NCI-H526 (cell line): ENCODE results near the gene BSPRY.
A peak's percentile ranks its signal among the peaks of the same experiment; 100 is the strongest.
"Not testable (repeated sequence)": the region's sequence is repeated elsewhere in the genome, so short reads cannot be mapped to it uniquely, and the experiment has no call there.

Source experiments
- DNase-seq, 2 experiments: peaks; one replicate each; lab custom pipeline; 2025; lab: John Stamatoyannopoulos, UW

The BSPRY gene

GRCh38 chr9:113370806-113371325, 21.5 kb downstream of the BSPRY start:
- no peak for DNase-seq

- DNase-seq: no peak
Measured at GRCh38 chr9:113372059-113372458, 22.7 kb downstream of the BSPRY start.

- DNase-seq: no peak
Measured at GRCh38 chr9:113373256-113373655, 23.9 kb downstream of the BSPRY start.

- DNase-seq: no peak
Measured at GRCh38 chr9:113373676-113374392, 24.5 kb downstream of the BSPRY start.

DNA sequence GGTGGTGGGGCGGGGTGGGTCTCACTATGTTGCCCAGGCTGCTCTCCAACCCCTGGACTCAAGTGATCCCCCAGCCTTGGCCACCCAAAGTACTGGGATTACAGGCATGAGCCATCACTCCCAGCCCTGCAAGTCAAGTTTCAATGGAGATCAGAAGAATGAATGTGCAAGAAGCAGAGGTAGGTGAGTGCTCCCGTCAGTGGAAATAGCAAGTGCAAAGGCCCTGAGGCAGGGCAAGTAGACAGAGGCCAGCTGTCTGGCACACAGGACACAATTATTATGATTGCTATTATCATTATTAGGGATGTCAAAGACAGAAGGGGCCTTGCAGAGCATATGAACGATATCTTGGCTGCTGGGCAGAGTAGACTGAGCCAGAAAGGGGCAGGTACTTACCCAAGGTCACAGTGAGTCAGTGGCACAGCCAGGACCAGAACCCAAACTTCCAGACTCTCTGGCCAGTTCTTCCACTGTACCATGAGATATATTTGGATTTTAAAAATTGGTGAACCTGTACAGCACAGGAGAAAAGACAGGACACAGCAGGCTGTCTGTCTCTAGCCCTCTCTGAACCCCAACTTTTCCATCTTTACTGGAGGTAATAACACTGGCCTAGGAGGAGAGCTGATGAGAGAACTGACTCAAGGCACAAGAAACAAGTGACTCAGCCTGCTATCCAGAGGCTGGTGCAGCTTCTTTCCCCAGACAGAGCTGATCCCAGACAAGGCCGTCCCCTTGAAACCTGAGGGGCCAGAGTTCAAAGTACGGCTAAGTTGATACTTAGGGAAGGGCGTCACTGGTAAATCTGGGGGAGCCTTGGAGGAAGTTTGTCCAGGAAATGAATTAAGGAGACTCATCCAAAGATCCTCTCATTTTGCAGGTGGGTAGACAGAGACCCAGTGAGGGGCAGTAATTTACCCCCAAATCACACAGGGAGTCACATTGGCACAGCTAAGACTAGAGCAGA, 26.0 kb downstream of the BSPRY start:
- no peak for DNase-seq

DNA sequence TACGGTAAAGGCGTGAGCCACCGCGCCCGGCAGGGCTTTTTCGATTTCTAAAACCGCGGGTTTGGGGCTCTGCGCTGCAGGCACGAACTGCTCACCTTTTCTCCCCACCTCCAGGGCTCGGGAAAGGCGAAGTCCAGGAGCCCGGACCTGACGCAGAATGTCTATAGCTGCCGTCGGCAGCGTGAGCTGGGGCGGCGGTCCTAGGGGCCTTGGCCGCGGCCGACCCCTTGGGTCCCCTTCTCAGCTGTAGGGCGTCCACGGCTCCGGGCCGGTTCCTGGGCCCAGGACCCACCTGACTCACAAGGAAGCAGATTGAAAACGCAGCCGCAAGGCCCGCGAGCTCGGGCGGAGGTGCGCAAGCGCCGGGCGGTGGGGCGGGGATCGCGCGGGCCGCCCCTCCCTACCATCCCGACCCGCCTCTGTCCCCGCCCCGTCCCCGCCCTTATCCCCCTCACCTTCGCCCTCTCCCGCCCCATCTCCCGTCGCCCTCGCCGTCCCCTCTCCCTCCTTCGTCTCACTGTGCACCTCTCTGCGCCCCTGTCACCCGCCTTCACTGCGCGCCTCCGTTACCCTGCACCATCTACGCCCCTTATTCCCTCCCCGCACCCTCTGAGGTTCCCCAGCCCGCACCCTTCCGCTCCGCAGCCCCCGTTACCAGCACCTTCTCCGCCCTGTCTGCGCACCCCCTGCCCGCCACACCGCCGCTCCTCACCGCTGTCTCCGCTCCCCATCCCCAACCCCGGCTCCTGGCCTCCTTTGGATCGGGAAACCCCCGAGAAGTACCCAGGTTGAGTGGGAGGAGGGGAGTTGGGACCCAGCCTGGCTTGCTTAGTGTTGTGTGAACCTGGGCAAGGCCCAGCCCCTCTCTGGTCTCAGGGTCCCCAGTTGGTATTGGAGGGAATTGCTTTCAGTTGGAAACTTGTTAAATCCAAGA, 27.6 kb downstream of the BSPRY start, which contains the start of gene HDHD3:
TSS of gene HDHD3 (minus strand) at position 353 of the 934 bp plus-strand sequence. CDS start 2,632 bp downstream, outside the sequence.
- DNase-seq: peak; percentile 8 to 82

DNA sequence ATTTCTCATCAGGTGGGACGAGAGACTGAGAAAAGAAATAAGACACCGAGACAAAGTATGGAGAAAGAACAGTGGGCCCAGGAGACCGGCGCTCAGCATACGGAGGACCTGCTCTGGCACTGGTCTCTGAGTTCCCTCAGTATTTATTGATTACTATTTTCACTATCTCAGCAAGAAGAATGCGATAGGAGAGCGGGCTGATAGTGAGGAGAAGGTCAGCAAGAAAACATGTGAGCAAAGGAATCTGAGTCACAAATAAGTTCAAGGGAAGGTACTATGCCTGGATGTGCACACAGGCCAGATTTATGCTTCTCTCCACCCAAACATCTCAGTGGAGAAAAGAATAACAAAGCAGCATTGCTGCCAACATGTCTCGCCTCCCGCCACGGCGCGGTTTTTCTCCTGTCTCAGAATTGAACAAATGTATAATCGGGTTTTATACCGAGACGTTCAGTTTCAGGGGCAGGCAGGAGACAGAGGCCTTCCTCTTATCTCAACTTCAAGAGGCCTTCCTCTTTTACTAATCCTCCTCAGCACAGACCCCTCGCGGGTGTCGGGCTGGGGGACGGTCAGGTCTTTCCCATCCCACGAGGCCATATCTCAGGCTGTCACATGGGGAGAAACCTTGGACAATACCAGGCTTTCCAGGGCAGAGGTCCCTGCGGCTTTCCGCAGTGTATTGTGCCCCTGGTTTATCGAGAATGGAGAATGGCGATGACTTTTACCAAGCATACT, 29.9 kb downstream of the BSPRY start:
- DNase-seq: not testable (repeated sequence)

DNA sequence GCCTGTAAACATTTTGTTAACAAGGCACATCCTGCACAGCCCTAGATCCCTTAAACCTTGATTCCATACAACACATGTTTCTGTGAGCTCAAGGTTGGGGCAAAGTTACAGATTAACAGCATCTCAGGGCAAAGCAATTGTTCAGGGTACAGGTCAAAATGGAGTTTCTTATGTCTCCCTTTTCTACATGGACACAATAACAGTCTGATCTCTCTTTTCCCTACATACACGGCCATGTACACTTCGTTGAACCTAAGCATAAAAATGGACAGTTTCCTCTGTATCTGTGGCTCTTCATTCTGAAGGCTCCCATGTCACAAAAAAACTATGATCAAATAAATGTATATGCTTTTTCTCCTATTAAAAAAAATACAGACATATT, 30.5 kb downstream of the BSPRY start:
- not testable (repeated sequence) for DNase-seq

GRCh38 chr9:113380869-113381378, 31.6 kb downstream of the BSPRY start:
- DNase-seq: no peak

DNA sequence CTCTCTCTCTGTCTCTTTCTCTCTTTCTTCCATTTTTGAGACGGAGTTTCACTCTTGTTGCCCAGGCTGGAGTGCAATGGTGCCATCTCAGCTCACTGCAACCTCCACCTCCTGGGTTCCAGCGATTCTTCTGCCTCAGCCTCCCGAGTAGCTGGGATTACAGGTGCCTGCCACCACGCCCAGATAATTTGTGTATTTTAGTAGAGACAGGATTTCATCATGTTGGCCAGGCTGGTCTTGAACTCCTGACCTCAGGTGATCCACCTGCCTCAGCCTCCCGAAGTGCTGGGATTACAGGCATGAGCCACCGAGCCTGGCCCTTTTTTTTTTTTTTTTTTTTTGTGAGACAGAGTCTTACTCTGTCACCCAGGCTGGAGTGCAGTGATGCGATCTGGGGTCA, 32.1 kb downstream of the BSPRY start:
- DNase-seq: not testable (repeated sequence)

- peak; percentile 4 to 48 for DNase-seq
Measured at GRCh38 chr9:113381909-113382411, 32.6 kb downstream of the BSPRY start.

- DNase-seq: no peak
Measured at GRCh38 chr9:113386571-113387393, 37.4 kb downstream of the BSPRY start.

- DNase-seq: no peak
Measured at GRCh38 chr9:113387560-113388230, 38.4 kb downstream of the BSPRY start.

DNA sequence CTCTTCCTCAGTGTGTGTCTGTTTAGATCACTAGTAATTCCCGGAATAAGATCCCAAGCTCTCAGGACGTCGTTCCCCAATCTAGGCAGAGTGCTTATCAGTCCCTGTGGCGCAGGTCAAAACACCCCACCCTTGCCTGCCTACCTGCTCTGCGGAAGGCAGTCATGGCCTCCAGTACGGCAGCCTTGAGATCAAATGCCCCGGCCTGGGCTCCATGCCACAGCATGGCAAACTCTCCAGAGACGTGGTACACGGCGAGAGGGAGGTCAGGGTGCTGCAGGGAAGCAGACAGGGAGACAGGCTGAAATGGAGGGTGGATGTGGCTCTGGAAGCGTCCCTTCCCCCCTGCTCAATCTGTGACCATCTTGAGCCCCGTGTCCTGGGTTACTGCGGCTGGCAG, 39.5 kb downstream of the BSPRY start:
- no peak for DNase-seq

- DNase-seq: no peak
Measured at GRCh38 chr9:113389451-113389850, 40.1 kb downstream of the BSPRY start.

- DNase-seq: no peak
Measured at GRCh38 chr9:113390192-113390960, 41.0 kb downstream of the BSPRY start.

DNA sequence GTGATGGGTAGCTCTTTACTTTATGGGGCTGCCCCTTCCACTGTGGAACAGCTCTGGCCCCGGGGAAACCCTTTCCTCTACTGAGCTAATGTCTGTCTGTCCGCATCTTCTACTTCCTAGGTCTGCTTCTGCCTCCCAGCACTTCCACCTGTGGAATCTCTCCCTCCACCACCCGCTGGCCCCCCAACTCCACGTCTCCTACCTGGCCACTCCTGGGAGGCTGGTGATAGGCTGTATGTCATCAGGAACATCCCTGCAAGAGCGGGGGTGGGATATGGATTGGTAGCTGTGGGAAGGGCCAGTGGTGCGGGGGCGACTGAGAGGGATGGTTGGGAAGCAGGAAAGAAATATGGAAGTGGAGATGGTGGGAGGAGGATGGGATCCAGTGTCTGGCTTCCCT, 42.6 kb downstream of the BSPRY start:
- DNase-seq: no peak

- no peak for DNase-seq
Measured at GRCh38 chr9:113393281-113393680, 43.9 kb downstream of the BSPRY start.
